Measurements from ENCODE around the gene CTF1. TPM values are rescaled to one million over a fixed set of nuclear protein-coding genes. Genes with fewer than 3 reads are reported as not detected.

CTF1 gene
- total RNA-seq, 4 donors from 2014 or later = 2.3 to 20.6 (median 13.8) TPM; not detected in 1

DNA sequence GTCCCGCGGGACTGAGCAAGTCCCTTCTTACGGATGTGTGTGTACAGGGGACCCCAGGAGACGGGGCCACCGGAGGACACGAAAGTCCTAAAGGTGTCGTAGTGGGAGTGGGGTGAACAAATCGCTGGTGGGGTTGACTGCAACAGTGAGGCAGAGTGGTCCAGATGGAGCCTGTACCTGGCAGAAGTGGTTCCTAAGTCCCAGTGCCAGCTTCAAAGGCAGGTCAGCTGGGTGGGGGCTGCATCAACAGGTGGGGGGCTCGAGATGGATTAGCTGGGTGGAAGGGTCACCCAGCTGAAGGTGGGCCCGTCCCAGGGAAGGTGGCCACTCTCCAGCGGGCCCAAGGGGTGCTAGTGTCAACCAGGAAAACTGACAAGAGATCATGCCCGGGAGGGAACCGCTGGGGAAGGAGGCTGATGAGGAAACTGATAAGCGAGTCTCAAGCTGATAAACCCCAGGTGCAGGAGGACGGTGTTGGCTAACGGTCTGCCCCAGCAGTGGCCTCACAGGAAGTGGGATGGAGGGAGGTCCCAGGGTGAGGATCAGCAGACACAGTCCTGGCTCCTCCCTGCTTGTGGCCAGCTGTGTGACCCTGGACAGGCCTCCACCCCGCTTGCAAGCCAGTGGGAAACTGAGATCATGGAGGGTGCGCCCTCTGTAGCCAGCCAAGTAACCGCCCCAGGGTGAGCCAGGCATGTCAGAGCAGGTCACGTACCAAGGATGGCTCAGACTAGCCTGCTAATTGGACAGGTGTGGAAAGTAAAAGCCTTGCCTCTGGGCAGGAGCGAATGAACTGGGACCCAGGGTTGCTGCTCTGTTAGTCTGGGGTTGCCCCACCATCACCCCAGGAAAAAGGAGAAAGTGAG lies 53.5 kb downstream of the CTF1 start:
- Histone ChIP-seq H3K4me1 (peaks cover 0 to 11% of the 10 kb centered on the region in 2 donors), H3K36me3 (no peaks in the 10 kb centered on the region), H3K9me3 (no peaks in the 10 kb centered on the region), H3K27ac (peak overlapping the region; percentile 86 to 87), H3K27me3 (no peaks in the 10 kb centered on the region), H3K4me3 (peak overlapping the region; percentile 57 to 70)
- intact Hi-C loops (cut with DNase I; ENCODE audit: low total_unique reads) = no loop called here
- TF ChIP-seq POLR2A (IDR thresholded peaks at IDR 0.05) = peak in 1 of 2 donors; percentile 24
- TF ChIP-seq, protein P1, sequence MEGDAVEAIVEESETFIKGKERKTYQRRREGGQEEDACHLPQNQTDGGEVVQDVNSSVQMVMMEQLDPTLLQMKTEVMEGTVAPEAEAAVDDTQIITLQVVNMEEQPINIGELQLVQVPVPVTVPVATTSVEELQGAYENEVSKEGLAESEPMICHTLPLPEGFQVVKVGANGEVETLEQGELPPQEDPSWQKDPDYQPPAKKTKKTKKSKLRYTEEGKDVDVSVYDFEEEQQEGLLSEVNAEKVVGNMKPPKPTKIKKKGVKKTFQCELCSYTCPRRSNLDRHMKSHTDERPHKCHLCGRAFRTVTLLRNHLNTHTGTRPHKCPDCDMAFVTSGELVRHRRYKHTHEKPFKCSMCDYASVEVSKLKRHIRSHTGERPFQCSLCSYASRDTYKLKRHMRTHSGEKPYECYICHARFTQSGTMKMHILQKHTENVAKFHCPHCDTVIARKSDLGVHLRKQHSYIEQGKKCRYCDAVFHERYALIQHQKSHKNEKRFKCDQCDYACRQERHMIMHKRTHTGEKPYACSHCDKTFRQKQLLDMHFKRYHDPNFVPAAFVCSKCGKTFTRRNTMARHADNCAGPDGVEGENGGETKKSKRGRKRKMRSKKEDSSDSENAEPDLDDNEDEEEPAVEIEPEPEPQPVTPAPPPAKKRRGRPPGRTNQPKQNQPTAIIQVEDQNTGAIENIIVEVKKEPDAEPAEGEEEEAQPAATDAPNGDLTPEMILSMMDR (IDR thresholded peaks at IDR 0.05) = no peak
- peak; percentile 80 to 81 for DNase-seq

DNA sequence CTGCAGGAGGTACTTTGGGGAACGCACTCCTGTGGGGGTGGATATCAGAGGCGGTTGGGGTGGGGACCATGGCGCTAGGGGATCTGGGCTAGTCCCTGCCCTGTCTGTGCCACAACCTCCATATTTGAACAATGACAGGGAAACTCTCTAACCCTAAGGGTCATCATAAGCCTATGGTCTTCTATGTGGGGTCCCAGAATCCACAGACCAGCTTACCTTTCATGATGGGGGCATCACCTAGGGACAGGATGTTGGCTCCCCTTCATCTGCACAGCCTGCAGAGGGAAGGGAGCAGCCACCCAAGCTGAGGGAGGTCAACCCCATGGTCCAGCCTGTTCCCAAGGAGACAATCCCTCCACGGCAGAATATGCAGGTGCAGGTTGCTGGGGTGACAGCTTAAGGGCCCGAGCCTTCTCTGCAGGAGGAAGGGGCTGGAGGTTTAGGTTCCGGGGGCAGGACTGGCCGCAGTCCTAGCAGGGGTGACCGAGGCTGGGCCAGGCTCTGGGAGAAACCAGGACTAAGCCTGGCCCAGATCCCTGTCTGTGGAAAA lies 54.2 kb downstream of the CTF1 start:
- no peak overlapping the region for H3K4me3 ChIP-seq
- H3K9me3 ChIP-seq = no peaks in the 10 kb centered on the region
- intact Hi-C loops (cut with DNase I; ENCODE audit: low total_unique reads) = no loop called here
- peaks cover 0 to 11% of the 10 kb centered on the region in 2 donors for H3K4me1 ChIP-seq
- TF ChIP-seq POLR2A (IDR thresholded peaks at IDR 0.05) = no peak
- TF ChIP-seq, protein P1 (IDR thresholded peaks at IDR 0.05) = no peak
- no peak for DNase-seq
- H3K36me3 ChIP-seq = no peaks in the 10 kb centered on the region
- H3K27ac ChIP-seq = peak overlapping the region; percentile 86 to 87
- H3K27me3 ChIP-seq = no peaks in the 10 kb centered on the region

DNA sequence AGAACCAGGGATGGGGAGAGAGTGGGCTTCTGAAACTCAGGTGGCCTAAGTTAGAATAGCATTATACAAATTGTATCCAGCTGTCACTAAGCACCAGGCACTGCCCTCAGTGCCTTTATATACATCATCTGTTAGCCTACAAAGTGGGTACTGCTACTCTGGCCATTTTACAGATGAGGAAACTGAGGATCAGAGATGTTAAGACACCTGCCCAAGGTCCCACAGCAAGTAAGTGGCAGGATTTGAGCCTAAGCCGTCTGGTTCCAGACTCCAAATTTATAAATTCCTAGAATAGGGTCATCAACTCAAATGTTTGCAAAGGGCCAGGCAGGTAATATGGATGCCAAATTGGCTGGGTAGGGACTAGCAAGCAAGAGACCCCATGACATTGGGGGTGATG lies 54.8 kb downstream of the CTF1 start:
- Histone ChIP-seq H3K27ac (peak overlapping the region; percentile 86 to 87), H3K4me3 (no peak overlapping the region), H3K27me3 (no peaks in the 10 kb centered on the region), H3K9me3 (no peaks in the 10 kb centered on the region), H3K36me3 (no peaks in the 10 kb centered on the region), H3K4me1 (peaks cover 0 to 11% of the 10 kb centered on the region in 2 donors)
- TF ChIP-seq, protein P1 (IDR thresholded peaks at IDR 0.05) = no peak
- TF ChIP-seq POLR2A (IDR thresholded peaks at IDR 0.05) = no peak
- intact Hi-C loops (cut with DNase I; ENCODE audit: low total_unique reads) = no loop called here
- no peak for DNase-seq

DNA sequence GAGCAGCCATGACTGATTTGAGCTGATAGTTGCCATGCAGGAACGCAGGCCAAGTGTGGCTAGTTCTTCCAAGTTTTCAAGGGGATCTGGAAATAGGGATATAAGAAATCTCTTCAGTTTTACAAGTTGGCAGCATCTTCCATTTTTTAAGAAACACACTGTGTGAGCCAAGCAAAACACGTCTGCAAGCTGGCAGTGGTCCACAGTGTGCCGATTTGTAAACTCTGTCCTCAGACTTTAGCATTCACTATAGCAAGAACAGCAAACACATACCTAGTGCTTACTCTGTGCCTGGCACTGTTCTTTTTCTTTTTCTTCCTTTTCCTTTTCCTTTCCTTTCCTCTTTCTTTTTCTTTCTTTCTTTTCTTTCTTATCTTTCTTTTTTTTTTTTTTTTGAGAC lies 55.3 kb downstream of the CTF1 start:
- H3K27me3 ChIP-seq = no peaks in the 10 kb centered on the region
- no peak overlapping the region for H3K4me3 ChIP-seq
- peaks cover 0 to 13% of the 10 kb centered on the region in 2 donors for H3K4me1 ChIP-seq
- H3K27ac ChIP-seq = peak overlapping the region; percentile 86 to 87
- intact Hi-C loops (cut with DNase I; ENCODE audit: low total_unique reads) = no loop called here
- H3K9me3 ChIP-seq = no peaks in the 10 kb centered on the region
- no peak for TF ChIP-seq POLR2A (IDR thresholded peaks at IDR 0.05)
- TF ChIP-seq, protein P1 (IDR thresholded peaks at IDR 0.05) = no peak
- H3K36me3 ChIP-seq = no peaks in the 10 kb centered on the region
- DNase-seq = peak; percentile 78 to 79

DNA sequence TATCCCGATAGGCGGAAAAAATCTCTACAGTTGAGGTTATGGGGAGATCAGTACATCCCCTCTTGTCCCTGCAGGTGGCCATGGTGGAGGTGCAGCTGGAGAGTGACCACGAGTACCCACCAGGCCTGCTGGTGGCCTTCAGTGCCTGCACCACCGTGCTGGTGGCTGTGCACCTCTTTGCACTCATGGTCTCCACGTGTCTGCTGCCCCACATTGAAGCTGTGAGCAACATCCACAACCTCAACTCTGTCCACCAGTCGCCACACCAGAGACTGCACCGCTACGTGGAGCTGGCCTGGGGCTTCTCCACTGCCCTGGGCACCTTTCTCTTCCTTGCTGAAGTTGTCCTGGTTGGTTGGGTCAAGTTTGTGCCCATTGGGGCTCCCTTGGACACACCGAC lies 56.7 kb downstream of the CTF1 start:
- Histone ChIP-seq H3K36me3 (no peaks in the 10 kb centered on the region), H3K27me3 (no peaks in the 10 kb centered on the region), H3K9me3 (no peaks in the 10 kb centered on the region), H3K4me3 (no peak overlapping the region), H3K27ac (no peak overlapping the region), H3K4me1 (peaks cover 0 to 15% of the 10 kb centered on the region in 2 donors)
- DNase-seq = no peak
- intact Hi-C loops (cut with DNase I; ENCODE audit: low total_unique reads) = no loop called here
- TF ChIP-seq POLR2A (IDR thresholded peaks at IDR 0.05) = no peak
- TF ChIP-seq, protein P1 (IDR thresholded peaks at IDR 0.05) = no peak
